T1000 (cell line): Measurements from ENCODE around the gene TCF12.

Source experiments
- DNase-seq: peaks from one replicate; lab custom pipeline; 2025; ENCODE audit warnings: mixed read lengths; lab: John Stamatoyannopoulos, UW

Gene TCF12

GRCh38 chr15:57217778-57218598 lies 299.5 kb downstream of the TCF12 start:
- DNase-seq: no peak

- no peak for DNase-seq
Observed at GRCh38 chr15:57218826-57219576, 300.6 kb downstream of the TCF12 start.

- no peak for DNase-seq
Observed at GRCh38 chr15:57220205-57220604, 301.8 kb downstream of the TCF12 start.

GRCh38 chr15:57221134-57221533 lies 302.7 kb downstream of the TCF12 start:
- DNase-seq: no peak

- DNase-seq: no peak
Observed at GRCh38 chr15:57223345-57223744, 304.9 kb downstream of the TCF12 start.

GRCh38 chr15:57223887-57224286 lies 305.4 kb downstream of the TCF12 start:
- DNase-seq: no peak

GRCh38 chr15:57224664-57225063 lies 306.2 kb downstream of the TCF12 start:
- no peak for DNase-seq

GRCh38 chr15:57227166-57227565 lies 308.7 kb downstream of the TCF12 start:
- no peak for DNase-seq

GRCh38 chr15:57227899-57228298 lies 309.5 kb downstream of the TCF12 start:
- no peak for DNase-seq

- no peak for DNase-seq
Observed at GRCh38 chr15:57228395-57228794, 310.0 kb downstream of the TCF12 start.

- no peak for DNase-seq
Observed at GRCh38 chr15:57229051-57229450, 310.6 kb downstream of the TCF12 start.

- no peak for DNase-seq
Observed at GRCh38 chr15:57231559-57231958, 313.1 kb downstream of the TCF12 start.

GRCh38 chr15:57234156-57234555 lies 315.7 kb downstream of the TCF12 start:
- no peak for DNase-seq

- no peak for DNase-seq
Observed at GRCh38 chr15:57235186-57235585, 316.7 kb downstream of the TCF12 start.

GRCh38 chr15:57235873-57236272 lies 317.4 kb downstream of the TCF12 start:
- DNase-seq: no peak

- no peak for DNase-seq
Observed at GRCh38 chr15:57236561-57237300, 318.3 kb downstream of the TCF12 start.

GRCh38 chr15:57237301-57237642 lies 318.8 kb downstream of the TCF12 start:
- DNase-seq: no peak

- no peak for DNase-seq
Observed at GRCh38 chr15:57237676-57238075, 319.2 kb downstream of the TCF12 start.

- DNase-seq: no peak
Observed at GRCh38 chr15:57245130-57245529, 326.7 kb downstream of the TCF12 start.

GRCh38 chr15:57245714-57246113 lies 327.3 kb downstream of the TCF12 start:
- DNase-seq: no peak

GRCh38 chr15:57248074-57248473 lies 329.6 kb downstream of the TCF12 start:
- DNase-seq: no peak

GRCh38 chr15:57251308-57251707 lies 332.9 kb downstream of the TCF12 start:
- DNase-seq: no peak

- no peak for DNase-seq
Observed at GRCh38 chr15:57251941-57252340, 333.5 kb downstream of the TCF12 start.
